Stimulated activated CD4-positive, alpha-beta T cell treated with anti-CD3 and anti-CD28 coated beads, Interleukin-1b, Interleukin-23, amount 100 ng/mL, for 4 hours (primary cell): ENCODE results near the gene SDSL.

Experiments used
- DNase-seq, 2 donors: peaks; one replicate each; pipeline ENCODE4 v3.0.0-alpha.2; 2020; ENCODE audit warnings: low read depth in 2 of 2

The SDSL gene

GRCh38 chr12:113480336-113480971 lies 58.3 kb downstream of the SDSL start:
- no peak for DNase-seq

GRCh38 chr12:113482334-113482733 lies 60.2 kb downstream of the SDSL start:
- no peak for DNase-seq

- no peak for DNase-seq
Measured at GRCh38 chr12:113485330-113485729, 63.1 kb downstream of the SDSL start.

GRCh38 chr12:113486722-113487121 lies 64.5 kb downstream of the SDSL start:
- no peak for DNase-seq
